HS-27A (cell line): ENCODE results near the gene PPP3R1.

Experiments used
- DNase-seq: peaks from one replicate; pipeline ENCODE4 v3.0.0-alpha.2; 2012; ENCODE audit warnings: low read depth, missing footprints

The PPP3R1 gene

GRCh38 chr2:68252400-68253218, at the start of gene PPP3R1:
Gene PPP3R1 (minus strand): TSS chr2:68252532. CDS start chr2:68252127, 405 bp downstream.
- no peak for DNase-seq

DNA sequence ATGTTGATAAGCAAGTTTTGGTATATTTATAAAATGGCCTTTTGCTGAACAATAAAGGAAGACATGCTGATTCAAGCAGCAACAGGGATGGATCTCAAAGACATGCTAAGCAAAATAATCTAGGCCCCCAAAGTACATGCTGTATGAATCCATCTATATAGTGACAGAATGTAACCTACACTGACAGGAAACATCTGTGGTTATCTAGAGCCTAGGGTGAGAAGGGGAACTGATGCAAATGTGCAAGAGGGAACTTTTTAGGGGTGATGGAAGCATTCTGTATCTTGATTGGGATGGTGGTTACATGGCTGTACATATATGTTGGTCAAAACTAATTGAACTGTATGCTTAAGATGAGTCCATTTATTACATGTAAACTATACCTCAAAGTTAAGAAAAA, 43.2 kb upstream of the PPP3R1 start:
- no peak for DNase-seq

DNA sequence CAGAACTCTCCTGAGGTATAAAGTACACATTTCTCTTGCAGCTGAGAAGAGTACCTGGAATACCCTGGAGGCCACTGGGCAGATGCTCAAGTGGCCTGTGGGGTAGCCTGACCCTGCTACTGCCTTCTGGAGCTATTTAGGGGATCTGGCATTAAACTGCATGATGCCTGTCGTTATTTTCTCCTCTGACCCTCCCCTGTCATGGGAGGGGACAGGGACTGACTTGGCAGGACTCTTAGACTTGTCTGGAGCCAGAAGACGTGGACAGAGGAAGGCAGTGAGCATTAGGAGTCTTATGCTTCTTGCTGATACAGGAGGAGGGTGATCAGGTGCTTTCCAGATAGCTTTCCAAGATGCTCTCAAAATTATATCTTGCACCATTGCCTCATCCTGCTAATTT, 42.6 kb upstream of the PPP3R1 start:
- no peak for DNase-seq

GRCh38 chr2:68294187-68294586, 41.9 kb upstream of the PPP3R1 start:
- DNase-seq: no peak

DNA sequence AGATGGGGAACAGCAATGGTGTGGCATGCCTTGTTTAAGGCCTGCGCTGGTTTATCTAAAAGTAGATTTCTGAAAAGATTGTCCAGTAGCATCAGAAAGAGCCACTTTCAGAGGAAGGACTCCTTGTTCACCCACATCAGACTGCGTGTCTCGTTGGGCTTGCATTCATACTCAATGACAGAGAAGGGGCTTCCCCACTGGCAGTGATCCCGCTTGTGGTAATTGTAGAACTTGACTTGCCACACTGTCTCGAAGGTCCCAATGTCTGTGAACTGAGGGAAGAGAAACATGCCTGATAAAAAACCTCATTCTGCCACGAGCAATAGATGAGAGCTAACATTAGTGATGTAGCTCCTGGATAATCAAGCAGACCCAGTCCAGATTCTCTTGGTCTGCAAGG, 41.4 kb upstream of the PPP3R1 start:
- no peak for DNase-seq

DNA sequence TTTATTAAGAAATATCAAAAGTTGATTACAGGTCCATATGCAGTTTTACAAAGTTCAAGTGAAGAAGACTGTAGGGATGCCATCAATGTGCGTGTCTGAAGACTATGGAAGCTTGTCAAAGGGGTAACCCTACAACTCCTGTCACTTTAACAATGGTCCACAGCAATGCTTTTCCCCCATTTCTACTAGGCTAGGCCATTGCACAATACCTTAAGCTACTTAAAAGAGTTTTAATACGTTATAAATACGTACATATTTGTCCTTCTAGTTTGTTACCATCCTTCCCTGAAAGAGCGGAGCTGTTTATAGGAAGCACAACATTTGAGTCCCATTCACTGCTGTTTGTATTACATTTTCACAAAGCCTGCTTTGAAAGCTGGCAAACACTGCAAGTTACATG, 40.7 kb upstream of the PPP3R1 start:
- no peak for DNase-seq

GRCh38 chr2:68292108-68292710, 39.9 kb upstream of the PPP3R1 start:
- DNase-seq: no peak

DNA sequence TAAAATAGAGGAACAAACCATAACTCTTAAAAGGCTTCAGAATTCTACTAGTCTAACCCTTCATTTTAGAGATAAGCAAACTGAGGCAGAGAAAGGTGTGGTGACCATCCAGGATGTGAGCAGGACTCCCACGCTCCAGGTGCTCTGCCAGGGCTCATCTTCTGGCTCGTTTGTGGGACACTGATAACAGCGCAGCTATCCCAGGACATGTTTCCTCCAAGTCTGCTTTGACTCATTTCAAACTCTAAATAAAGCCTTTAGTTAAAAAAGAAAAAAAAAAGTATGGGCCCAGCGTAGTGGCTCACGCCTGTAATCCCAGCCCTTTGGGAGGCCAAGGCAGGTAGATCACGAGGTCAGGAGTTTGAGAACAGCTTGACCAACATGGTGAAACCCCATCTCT, 39.0 kb upstream of the PPP3R1 start:
- no peak for DNase-seq

GRCh38 chr2:68290901-68291300, 38.6 kb upstream of the PPP3R1 start:
- no peak for DNase-seq

DNA sequence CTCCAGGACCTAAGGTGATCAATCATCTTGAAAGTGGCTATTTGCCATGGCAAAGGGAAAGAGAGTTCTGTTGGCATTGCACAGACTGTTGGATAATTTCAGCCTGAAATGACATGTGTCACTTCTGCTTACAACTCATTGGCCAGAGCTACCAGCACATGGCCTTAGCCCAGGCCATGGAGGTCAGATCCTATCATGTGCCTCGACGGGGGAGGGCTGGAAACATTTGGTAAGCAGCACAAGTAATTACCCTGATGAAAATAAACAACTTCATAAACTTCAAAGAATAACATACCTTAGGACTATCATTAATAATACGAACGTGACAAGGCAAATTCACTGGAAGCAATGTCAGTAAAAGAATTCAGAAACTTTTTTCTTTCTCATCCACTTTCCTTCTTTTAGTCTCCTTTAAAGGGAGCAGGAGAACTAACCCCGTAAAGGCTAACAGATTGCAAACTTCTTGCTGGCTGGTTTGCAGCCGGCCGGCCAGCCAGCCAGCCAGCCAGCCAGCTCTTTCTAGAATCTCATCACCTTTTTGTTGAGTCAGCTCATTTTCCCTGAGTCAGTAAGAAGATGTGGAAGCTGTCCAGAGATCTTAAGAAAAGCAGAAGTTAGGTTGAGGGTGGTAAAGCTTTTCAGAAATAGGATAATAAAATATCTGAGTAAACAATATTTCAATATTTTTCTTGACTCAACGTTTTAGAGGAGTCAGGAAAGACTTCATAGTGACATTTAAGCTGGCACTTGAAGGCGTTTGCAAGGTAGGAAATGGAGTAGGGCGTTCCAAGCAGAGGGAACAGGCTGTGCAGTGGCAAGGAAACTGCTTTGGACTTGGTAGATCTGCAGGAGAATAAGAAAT, 35.5 kb upstream of the PPP3R1 start:
- DNase-seq: no peak

- DNase-seq: no peak
Observed at GRCh38 chr2:68284896-68285295, 32.6 kb upstream of the PPP3R1 start.

DNA sequence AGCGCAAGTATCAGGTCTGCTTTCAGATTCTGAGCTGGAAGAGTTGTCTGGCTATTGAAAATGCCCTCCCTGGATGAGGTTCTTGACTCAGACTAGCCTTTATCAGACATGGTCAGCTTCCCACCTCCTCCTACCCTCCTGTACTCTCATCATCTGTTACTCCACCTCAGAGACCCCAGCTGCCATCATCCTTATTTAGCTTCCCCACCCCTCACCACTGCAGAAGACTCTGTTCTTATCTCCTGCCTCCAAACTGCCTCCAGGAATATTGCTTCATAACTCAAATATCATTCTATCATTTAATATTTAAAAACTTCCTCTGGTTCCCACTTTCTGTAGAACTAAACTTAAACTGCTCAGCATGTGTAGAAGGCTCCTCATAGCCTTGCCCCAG, 31.1 kb upstream of the PPP3R1 start:
- no peak for DNase-seq

DNA sequence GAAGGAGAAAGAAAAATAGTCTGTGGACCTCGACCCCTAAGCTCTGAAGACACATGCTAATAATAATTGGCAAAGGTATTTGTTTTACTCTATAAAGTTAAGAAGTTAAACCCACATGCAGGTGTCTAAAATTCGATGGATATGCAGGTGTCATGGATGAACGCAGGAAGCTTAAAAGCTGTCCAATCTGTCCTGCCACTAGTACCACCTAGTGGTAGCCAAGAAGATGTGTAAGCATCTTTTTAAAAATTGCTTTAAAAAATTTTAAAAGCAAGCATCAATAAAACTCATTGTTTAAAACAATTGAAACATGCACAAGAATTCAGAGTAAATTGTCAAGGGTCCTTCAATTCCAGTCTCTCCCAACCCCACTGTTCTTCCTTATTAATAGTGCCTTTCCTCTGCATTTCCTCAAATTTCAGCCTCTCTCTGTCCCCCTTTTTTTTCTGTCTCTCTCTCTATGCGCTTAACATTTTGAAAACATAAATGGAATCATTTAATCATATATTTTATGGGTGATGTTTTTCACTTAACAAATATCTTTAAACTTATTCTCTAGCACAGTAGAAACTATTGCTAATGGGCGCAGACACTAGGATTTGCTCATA, 30.6 kb upstream of the PPP3R1 start:
- DNase-seq: no peak

GRCh38 chr2:68280796-68281195, 28.5 kb upstream of the PPP3R1 start:
- no peak for DNase-seq

GRCh38 chr2:68280348-68280747, 28.0 kb upstream of the PPP3R1 start:
- no peak for DNase-seq

DNA sequence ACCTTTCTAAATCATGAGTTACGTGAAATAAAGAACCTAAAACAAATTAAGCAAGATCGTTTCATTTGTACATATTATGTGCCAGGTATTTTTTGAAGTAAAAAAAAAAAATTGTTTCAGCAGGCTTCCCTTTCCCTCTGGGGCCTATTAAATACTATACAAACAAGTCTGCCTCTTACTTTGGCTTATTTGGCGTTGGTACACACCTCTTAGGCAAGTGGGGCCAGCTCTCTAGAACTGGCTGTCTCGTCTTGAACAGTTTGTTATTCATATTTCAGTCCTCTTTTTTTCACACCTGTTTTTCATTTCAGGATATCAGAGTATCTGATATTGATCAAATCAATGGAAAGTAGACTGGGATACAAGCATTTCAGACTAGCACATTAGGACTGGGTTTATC, 27.4 kb upstream of the PPP3R1 start:
- no peak for DNase-seq

GRCh38 chr2:68278169-68278568, 25.8 kb upstream of the PPP3R1 start:
- DNase-seq: no peak

DNA sequence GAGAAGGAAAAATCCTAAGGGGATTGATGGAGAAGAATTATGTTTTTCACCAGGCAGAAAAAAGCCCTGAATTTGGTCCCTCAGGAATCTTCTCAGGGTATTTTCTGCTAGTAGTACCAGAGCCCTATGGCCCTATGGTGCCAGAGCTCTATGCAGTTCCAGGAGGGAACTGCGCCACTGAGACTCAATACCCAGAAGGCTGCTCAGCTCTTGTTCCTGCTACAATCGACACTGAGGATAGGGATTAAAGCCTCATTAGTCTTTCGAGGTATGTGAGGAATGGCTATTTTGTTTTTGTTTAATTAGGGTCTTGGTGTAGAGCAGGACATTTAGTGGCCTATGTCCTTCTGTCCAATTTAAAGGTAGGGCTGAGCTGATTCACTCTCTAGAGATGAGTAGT, 21.7 kb upstream of the PPP3R1 start:
- no peak for DNase-seq

GRCh38 chr2:68272246-68272994, 20.1 kb upstream of the PPP3R1 start:
- no peak for DNase-seq

DNA sequence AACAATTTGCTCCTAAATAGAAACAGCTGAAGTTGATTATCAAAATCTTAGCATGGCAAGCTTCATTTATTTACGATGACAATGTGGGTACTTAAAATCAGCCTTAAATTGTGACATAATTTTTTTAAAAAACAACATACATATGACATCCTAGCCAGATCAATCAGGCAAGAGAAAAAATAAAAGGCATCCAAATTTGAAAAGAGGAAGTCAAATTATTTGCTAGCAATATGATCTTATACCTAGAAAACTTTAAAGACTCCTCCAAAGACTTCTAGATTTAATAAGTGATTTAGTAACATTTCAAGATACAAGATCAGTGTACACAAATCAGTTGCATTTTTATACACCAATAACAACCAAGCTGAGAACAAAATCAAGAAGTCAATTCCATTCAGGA, 14.3 kb upstream of the PPP3R1 start:
- no peak for DNase-seq

GRCh38 chr2:68263632-68264031, 11.3 kb upstream of the PPP3R1 start:
- DNase-seq: no peak

GRCh38 chr2:68258851-68259250, 6.5 kb upstream of the PPP3R1 start:
- no peak for DNase-seq
